ENCODE measurements around the gene HMGN3.

DNA sequence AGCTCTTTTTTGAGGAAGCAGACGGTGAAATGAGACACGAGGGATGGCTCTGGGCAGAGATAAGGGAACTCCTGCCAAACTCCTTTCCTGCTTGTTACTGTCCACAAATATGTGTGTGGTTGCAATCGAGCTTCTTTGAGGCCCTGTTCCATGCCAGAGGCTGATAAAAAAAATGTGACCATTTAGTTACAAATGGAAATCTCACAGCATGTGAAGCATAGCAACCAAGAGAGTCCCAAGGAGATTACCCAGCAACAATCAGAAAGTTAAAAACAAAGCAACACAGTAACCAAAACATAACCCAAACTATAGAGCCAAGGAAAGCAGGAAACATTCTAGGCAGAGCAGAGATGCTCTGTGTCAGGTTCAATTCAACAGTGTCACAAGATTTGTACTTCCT is 35.4 kb upstream of the HMGN3 start:
- TF ChIP-seq, protein P1, sequence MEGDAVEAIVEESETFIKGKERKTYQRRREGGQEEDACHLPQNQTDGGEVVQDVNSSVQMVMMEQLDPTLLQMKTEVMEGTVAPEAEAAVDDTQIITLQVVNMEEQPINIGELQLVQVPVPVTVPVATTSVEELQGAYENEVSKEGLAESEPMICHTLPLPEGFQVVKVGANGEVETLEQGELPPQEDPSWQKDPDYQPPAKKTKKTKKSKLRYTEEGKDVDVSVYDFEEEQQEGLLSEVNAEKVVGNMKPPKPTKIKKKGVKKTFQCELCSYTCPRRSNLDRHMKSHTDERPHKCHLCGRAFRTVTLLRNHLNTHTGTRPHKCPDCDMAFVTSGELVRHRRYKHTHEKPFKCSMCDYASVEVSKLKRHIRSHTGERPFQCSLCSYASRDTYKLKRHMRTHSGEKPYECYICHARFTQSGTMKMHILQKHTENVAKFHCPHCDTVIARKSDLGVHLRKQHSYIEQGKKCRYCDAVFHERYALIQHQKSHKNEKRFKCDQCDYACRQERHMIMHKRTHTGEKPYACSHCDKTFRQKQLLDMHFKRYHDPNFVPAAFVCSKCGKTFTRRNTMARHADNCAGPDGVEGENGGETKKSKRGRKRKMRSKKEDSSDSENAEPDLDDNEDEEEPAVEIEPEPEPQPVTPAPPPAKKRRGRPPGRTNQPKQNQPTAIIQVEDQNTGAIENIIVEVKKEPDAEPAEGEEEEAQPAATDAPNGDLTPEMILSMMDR (conservative IDR thresholded peaks at IDR 0.05; ENCODE audit: low read length): no peak
- TF ChIP-seq EZH2phosphoT487 (IDR thresholded peaks at IDR 0.05; ENCODE audit: borderline replicate concordance, low read depth, low read length): no peak

All from OCI-LY7 (cell line).